WTC11 (cell line): Measurements from ENCODE around the gene NUP214.

Source experiments
- CREB1 ChIP-seq: sonication (generic); formaldehyde crosslinking; IDR thresholded peaks from 2 replicates; pipeline ENCODE4 v1.8.0; 2023; ENCODE audit warnings: mild to moderate bottlenecking, missing genetic modification reagents
- ESRRA ChIP-seq: sonication (generic); formaldehyde crosslinking; IDR thresholded peaks from 2 replicates; pipeline ENCODE4 v1.8.1; 2022; ENCODE audit warnings: mild to moderate bottlenecking, missing genetic modification reagents, borderline replicate concordance
- FOXP1 ChIP-seq: sonication (generic); formaldehyde crosslinking; IDR thresholded peaks from 2 replicates; pipeline ENCODE4 v1.8.0; 2022; ENCODE audit warnings: missing genetic modification reagents, mild to moderate bottlenecking, moderate library complexity, borderline replicate concordance
- FOXP4 ChIP-seq: sonication (generic); formaldehyde crosslinking; IDR thresholded peaks from 2 replicates; pipeline ENCODE4 v1.8.0; 2022; ENCODE audit warnings: mild to moderate bottlenecking, missing genetic modification reagents
- MYBL2 ChIP-seq: sonication (generic); formaldehyde crosslinking; IDR thresholded peaks from 2 replicates; pipeline ENCODE4 v1.8.1; 2023; ENCODE audit warnings: mild to moderate bottlenecking, moderate library complexity, missing genetic modification reagents
- PREB ChIP-seq: sonication (generic); formaldehyde crosslinking; IDR thresholded peaks from 2 replicates; pipeline ENCODE4 v1.8.1; 2022; ENCODE audit warnings: mild to moderate bottlenecking, missing genetic modification reagents, moderate library complexity, borderline replicate concordance
- USF1 ChIP-seq: sonication (generic); formaldehyde crosslinking; IDR thresholded peaks from 2 replicates; pipeline ENCODE4 v1.8.0; 2022; ENCODE audit warnings: mild to moderate bottlenecking, missing genetic modification reagents
- ZBTB21 ChIP-seq: sonication (generic); formaldehyde crosslinking; IDR thresholded peaks from 2 replicates; pipeline ENCODE4 v1.8.1; 2023; ENCODE audit warnings: mild to moderate bottlenecking, missing genetic modification reagents, borderline replicate concordance
- TF ChIP-seq, protein P1 (sequence below): fragments of 200-600 bp; IDR thresholded peaks from 2 replicates; pipeline ENCODE4 v1.8.0; 2022; ENCODE audit warnings: antibody characterized with exemption
- TF ChIP-seq, protein P2 (sequence below): sonication (generic); formaldehyde crosslinking; IDR thresholded peaks from 2 replicates; pipeline ENCODE4 v1.8.0; 2023; ENCODE audit warnings: mild to moderate bottlenecking, missing genetic modification reagents
- TF ChIP-seq, protein P3 (sequence below): sonication (generic); formaldehyde crosslinking; IDR thresholded peaks from 2 replicates; pipeline ENCODE4 v1.8.1; 2023; ENCODE audit warnings: mild to moderate bottlenecking, missing genetic modification reagents, borderline replicate concordance

- TF ChIP-seq USF1 (CRISPR knock-in tag) (no peak), CREB1 (no peak), FOXP4 (no peak), ESRRA (CRISPR knock-in tag) (no peak), ZBTB21 (CRISPR knock-in tag) (no peak), MYBL2 (no peak), FOXP1 (no peak), PREB (CRISPR knock-in tag) (no peak)
- TF ChIP-seq, protein P1, sequence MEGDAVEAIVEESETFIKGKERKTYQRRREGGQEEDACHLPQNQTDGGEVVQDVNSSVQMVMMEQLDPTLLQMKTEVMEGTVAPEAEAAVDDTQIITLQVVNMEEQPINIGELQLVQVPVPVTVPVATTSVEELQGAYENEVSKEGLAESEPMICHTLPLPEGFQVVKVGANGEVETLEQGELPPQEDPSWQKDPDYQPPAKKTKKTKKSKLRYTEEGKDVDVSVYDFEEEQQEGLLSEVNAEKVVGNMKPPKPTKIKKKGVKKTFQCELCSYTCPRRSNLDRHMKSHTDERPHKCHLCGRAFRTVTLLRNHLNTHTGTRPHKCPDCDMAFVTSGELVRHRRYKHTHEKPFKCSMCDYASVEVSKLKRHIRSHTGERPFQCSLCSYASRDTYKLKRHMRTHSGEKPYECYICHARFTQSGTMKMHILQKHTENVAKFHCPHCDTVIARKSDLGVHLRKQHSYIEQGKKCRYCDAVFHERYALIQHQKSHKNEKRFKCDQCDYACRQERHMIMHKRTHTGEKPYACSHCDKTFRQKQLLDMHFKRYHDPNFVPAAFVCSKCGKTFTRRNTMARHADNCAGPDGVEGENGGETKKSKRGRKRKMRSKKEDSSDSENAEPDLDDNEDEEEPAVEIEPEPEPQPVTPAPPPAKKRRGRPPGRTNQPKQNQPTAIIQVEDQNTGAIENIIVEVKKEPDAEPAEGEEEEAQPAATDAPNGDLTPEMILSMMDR, result no peak
- TF ChIP-seq, protein P2, sequence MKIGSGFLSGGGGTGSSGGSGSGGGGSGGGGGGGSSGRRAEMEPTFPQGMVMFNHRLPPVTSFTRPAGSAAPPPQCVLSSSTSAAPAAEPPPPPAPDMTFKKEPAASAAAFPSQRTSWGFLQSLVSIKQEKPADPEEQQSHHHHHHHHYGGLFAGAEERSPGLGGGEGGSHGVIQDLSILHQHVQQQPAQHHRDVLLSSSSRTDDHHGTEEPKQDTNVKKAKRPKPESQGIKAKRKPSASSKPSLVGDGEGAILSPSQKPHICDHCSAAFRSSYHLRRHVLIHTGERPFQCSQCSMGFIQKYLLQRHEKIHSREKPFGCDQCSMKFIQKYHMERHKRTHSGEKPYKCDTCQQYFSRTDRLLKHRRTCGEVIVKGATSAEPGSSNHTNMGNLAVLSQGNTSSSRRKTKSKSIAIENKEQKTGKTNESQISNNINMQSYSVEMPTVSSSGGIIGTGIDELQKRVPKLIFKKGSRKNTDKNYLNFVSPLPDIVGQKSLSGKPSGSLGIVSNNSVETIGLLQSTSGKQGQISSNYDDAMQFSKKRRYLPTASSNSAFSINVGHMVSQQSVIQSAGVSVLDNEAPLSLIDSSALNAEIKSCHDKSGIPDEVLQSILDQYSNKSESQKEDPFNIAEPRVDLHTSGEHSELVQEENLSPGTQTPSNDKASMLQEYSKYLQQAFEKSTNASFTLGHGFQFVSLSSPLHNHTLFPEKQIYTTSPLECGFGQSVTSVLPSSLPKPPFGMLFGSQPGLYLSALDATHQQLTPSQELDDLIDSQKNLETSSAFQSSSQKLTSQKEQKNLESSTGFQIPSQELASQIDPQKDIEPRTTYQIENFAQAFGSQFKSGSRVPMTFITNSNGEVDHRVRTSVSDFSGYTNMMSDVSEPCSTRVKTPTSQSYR (CRISPR knock-in tag), result no peak
- TF ChIP-seq, protein P3, sequence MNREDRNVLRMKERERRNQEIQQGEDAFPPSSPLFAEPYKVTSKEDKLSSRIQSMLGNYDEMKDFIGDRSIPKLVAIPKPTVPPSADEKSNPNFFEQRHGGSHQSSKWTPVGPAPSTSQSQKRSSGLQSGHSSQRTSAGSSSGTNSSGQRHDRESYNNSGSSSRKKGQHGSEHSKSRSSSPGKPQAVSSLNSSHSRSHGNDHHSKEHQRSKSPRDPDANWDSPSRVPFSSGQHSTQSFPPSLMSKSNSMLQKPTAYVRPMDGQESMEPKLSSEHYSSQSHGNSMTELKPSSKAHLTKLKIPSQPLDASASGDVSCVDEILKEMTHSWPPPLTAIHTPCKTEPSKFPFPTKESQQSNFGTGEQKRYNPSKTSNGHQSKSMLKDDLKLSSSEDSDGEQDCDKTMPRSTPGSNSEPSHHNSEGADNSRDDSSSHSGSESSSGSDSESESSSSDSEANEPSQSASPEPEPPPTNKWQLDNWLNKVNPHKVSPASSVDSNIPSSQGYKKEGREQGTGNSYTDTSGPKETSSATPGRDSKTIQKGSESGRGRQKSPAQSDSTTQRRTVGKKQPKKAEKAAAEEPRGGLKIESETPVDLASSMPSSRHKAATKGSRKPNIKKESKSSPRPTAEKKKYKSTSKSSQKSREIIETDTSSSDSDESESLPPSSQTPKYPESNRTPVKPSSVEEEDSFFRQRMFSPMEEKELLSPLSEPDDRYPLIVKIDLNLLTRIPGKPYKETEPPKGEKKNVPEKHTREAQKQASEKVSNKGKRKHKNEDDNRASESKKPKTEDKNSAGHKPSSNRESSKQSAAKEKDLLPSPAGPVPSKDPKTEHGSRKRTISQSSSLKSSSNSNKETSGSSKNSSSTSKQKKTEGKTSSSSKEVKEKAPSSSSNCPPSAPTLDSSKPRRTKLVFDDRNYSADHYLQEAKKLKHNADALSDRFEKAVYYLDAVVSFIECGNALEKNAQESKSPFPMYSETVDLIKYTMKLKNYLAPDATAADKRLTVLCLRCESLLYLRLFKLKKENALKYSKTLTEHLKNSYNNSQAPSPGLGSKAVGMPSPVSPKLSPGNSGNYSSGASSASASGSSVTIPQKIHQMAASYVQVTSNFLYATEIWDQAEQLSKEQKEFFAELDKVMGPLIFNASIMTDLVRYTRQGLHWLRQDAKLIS (CRISPR knock-in tag), result no peak
Observed at GRCh38 chr9:131188976-131189375, 63.6 kb downstream of the NUP214 start.
